Right lobe of liver (tissue), 4 donors: Measurements from ENCODE around the gene CSNK1A1.

Experiments
- CTCF ChIP-seq, 4 donors: fragments of 200-600 bp in 3 of 4; fragments of 450-650 bp in 1 of 4; IDR thresholded peaks; one replicate each; pipeline versions ENCODE4 v1.5.1 to v1.8.0; 2016 to 2022; ENCODE audit warnings: antibody characterized with exemption in 4 of 4, mild to moderate bottlenecking in 2 of 4
- POLR2A ChIP-seq: fragments of 450-650 bp; IDR thresholded peaks from one replicate; pipeline ENCODE4 v1.6.1; 2017; ENCODE audit warnings: antibody characterized with exemption, mild to moderate bottlenecking
- donor health status: DM: no; HTN: no; CAD: no.
- donor health status: DM: no; HTN: no; CAD: no.
- donor health status: DM: no; HTN: yes; CAD: no.

DNA sequence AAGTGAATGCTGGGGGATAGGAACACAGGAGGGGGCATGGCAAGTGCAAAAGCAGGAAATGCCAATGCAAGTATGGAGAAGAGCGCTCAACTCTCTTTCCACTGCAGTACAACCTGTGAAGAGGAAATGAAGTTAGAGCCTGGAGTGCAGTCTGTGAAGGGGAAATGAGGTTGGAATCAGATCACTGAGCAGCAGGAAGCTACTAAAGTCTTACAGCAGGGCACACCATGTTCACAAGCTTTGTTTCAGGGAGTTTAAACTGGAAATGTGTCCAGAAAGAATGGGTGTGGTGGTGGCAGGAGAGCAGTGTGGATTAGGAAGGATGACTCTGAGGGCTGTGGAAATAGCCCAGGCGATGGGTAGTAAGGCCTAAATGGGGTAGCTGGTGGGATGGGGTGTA is 45.5 kb upstream of the CSNK1A1 start:
- TF ChIP-seq CTCF (IDR thresholded peaks at IDR 0.05) (no peak), POLR2A (no peak)
